GM10266 (cell line): ENCODE measurements around the gene ZNF445.
"Not testable (repeated sequence)": the region's sequence is repeated elsewhere in the genome, so short reads cannot be mapped to it uniquely, and the experiment has no call there.

ENCODE experiments used
- DNase-seq: peaks from one replicate; pipeline ENCODE4 v3.0.0; 2012; ENCODE audit errors: extremely low spot score
- TF ChIP-seq, protein P1 (sequence below): IDR thresholded peaks from 2 replicates; pipeline ENCODE4 v1.5.1; 2012; ENCODE audit warnings: mild to moderate bottlenecking, low read depth; ENCODE audit not compliant: control insufficient read depth, insufficient read depth; ENCODE audit errors: missing control alignments

ZNF445 gene

DNA sequence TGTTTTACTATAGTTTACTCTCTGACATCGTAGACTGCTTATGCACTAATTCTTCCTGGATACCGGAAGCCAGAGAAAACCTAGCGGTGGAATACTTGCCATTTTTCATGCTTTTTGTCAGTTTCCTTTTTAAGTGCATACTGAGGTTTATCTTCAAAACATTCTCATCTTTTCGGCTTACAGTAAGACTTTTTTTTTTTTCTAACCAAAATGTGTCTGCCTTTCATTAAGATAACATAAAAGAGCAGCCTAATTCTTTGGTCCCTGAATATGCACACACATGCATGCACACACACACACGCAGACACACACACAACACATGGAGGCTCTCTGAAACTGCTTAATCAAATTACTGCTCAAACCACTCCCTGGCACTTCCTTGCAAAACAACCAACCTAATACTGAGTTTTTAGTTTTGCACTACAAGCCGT lies 1.3 kb downstream of the ZNF445 start:
- DNase-seq, result no peak
- TF ChIP-seq, protein P1, sequence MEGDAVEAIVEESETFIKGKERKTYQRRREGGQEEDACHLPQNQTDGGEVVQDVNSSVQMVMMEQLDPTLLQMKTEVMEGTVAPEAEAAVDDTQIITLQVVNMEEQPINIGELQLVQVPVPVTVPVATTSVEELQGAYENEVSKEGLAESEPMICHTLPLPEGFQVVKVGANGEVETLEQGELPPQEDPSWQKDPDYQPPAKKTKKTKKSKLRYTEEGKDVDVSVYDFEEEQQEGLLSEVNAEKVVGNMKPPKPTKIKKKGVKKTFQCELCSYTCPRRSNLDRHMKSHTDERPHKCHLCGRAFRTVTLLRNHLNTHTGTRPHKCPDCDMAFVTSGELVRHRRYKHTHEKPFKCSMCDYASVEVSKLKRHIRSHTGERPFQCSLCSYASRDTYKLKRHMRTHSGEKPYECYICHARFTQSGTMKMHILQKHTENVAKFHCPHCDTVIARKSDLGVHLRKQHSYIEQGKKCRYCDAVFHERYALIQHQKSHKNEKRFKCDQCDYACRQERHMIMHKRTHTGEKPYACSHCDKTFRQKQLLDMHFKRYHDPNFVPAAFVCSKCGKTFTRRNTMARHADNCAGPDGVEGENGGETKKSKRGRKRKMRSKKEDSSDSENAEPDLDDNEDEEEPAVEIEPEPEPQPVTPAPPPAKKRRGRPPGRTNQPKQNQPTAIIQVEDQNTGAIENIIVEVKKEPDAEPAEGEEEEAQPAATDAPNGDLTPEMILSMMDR, result no peak

DNA sequence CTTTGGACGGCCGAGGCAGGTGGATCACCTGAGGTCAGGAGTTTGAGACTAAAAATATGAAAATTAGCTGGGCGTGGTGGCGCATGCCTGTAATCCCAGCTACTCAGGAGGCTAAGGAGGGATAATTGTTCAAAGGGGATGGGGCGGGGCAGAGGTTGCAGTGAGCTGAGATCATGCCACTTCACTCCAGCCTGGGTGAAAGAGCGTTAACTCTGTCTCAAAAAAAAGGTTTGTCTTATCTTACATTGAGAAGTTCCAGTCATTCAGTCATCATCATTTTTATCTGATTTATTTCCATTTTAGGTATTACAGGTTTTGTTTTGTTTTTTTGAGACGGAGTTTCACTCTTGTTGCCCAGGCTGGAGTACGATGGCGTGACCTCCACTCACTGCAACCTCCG lies 2.6 kb downstream of the ZNF445 start:
- not testable (repeated sequence) for DNase-seq

DNA sequence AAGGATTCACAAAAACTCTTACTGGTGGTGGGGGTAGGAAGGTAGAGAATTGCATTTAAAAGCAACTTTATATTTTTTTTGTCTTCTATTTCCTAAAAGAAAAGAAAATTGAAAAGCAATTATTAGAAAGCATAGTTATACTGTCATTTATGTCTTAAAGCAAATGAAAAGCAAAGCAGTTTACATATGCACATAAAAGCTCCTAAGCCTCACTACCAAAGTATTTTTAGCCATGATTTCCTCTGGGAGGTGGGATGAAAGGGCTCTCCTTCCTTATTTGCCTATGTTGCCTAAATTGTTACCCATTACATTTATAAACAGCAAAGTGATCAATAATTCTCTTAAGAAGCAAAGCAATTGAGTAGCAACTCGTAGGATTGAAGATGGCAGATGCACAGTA lies 7.0 kb downstream of the ZNF445 start:
- TF ChIP-seq, protein P1, result no peak
- no peak for DNase-seq

DNA sequence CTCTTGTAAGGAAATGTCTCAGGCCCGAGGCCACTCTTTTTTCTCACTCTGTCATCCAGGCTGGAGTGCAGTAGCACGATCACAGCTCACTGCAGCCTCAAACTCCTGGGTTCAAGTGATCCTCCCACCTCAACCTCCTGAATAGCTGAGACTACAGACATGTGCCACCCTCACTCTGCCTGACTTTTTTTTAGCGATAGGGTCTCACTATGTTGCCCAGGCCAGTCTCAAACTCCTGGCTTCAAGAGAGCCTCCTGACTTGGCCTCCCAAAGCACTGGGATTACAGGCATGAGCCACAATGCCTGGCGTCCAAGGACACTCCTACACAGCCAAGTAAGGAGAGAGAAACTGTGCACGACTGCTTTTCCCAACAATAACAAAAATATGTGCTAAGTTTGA lies 7.6 kb downstream of the ZNF445 start:
- no peak for DNase-seq
- TF ChIP-seq, protein P1, result no peak

DNA sequence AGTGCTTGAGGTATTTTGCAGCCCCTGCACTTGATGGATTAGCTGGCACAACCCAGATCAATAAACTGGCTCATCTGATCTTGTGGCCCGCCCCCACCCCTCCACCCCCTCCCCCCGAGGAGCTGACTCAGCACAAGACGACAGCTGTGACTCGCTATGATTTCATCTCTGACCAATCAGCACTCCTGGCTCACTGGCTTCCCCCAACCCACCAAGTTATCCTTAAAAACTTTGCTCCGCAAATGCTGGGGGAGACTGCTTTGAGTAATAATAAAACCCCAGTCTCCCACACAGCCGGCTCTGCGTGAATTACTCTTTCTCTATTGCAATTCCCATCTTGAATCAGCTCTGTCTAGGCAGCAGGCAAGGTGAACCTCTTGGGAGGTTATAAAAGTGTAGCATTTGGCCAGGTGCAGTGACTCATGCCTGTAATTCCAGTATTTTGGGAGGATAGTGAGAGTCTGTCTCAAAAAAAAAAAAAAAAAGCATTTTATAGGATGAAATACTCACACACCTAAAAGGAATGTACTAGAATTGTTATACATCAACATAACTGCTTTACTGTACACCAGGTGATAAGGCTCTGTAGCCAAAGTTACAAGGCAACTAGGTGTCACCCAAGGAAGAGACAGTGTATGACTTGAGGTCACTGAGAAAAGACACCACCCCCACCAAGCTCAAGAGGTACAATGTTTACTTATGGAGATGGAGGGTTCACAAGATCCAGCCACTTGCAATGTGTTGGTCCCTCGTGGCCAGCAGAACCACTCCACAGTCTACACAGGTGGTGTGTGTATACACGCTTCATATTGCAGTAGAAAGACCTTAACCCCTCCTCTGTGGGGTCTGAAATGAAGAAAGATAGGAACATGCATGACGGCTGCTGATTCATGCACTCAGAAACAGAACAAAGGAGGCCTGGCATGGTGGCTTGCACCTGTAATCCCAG lies 8.6 kb downstream of the ZNF445 start:
- DNase-seq, result no peak
- TF ChIP-seq, protein P1, result no peak

DNA sequence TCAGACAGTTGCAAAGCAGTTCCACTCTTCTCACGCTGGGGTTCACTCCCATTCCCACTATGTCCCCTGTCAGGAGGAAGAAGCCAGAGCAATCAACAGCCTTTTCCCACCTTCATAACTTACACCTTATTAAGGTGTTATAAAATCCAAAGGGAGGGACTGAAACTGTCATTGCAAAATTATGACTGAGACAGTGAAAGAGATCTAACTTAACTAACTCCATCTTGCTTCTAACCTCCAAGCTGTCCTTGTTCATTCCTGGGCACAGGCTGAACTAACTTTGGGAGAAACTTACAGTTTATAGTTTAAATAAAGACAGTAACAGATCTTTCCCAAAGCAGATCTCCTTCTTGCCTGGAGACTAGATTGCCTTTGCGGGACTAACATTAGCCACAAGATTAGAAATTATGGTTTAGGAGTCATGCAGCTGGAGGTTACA lies 9.4 kb downstream of the ZNF445 start:
- not testable (repeated sequence) for DNase-seq

DNA sequence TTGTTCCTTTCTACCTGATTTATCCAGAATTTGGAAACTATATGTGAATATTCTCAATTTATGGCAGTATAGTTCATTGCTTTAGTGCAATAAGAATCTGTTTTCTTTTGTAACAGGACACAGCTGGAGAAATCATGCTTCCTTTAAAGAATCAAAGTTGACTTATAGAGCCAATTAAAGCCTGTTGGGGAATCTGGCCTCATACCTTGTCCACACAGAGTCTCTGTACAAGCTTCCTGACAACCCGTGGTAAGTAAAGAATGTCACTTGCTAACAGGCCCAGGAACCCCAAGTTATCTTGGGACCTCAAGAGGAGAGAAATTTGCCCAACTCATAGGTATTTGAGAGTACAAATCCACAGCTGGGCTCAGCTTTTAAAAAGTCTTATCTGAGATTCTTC lies 10.2 kb downstream of the ZNF445 start:
- TF ChIP-seq, protein P1, result no peak
- DNase-seq, result no peak

DNA sequence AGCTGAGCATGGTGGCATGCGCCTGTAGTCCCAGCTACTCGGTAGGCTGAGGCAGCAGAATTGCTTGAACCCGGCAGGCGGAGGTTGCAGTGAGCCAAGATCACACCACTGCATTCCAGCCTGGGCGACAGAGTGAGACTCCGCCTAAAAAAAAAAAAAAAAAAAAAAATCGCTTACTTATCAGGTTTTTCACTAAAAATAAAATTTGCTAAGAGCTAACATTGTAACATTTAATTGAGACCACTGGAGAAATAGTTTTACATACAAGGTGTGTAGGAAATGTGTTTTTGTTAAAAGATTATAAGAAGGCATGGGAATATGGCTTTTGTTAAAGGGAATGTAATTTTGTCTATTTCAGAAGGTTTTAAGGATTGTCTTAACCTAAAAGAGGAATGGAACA lies 12.6 kb downstream of the ZNF445 start:
- not testable (repeated sequence) for DNase-seq

DNA sequence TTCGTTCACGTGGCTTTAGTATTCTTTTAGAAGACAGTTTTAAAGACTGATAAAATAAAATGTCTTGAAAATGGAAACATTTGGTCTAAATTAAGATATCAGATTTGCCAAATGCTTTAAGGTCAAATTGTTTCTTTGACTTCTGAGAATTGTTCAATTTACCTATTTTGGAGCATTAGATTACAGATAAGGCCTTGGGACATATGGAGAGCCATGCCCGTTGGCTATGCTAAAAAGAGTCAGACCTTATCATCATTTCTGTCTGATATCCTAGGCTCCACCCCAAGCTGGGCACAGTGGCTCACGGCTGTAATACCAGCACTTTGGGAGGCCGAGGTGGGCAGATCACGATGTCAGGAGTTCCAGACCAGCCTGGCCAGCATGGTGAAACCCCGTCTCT lies 13.0 kb downstream of the ZNF445 start:
- no peak for DNase-seq
- TF ChIP-seq, protein P1, result no peak

DNA sequence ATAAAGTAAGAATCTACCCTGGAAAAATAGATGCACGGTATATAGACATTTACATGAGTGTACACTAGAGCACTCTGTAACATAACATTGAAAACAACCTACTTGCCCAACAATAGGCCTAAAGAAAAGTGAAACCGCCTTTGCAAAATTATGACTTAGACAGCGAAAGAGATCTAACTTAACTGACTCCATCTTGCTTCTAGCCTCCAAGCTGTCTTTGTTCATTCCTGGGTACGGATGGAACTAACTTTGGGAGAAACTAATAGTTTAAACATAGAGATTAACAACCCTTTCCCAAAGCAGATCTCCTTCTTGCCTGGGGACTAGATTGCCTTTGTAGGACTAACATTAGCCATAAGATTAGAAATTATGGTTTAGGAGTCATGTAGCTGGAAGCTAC lies 17.4 kb downstream of the ZNF445 start:
- not testable (repeated sequence) for DNase-seq
